K562 (cell line): ENCODE results near the gene SULT1B1.

ENCODE experiments used
- C11orf30 ChIP-seq: fragments of 450-650 bp; IDR thresholded peaks from 2 replicates; pipeline ENCODE4 v1.6.1; 2016; ENCODE audit warnings: low read depth, mild to moderate bottlenecking
- NR1H2 ChIP-seq: sonication (generic); formaldehyde crosslinking; IDR thresholded peaks from 2 replicates; pipeline ENCODE4 v1.4.0; 2020; ENCODE audit warnings: mild to moderate bottlenecking, missing genetic modification reagents
- POLR2A ChIP-seq: fragments of 450-650 bp; conservative IDR thresholded peaks from 2 replicates; pipeline ENCODE4 v1.6.1; 2016
- RUNX1 ChIP-seq: sonication (generic); IDR thresholded peaks from 2 replicates; pipeline ENCODE4 v1.6.1; 2016; ENCODE audit warnings: antibody characterized with exemption, low read depth
- ZC3H8 ChIP-seq: fragments of 450-650 bp; IDR thresholded peaks from 2 replicates; pipeline ENCODE4 v1.6.1; 2017
- ZNF263 ChIP-seq: sonication (generic); formaldehyde crosslinking; IDR thresholded peaks from 2 replicates; pipeline ENCODE4 v1.8.0; 2022; ENCODE audit warnings: mild to moderate bottlenecking, missing genetic modification reagents, borderline replicate concordance
- TF ChIP-seq, protein P1 (sequence below), 3 experiments: IDR thresholded peaks in 2 of 3; conservative IDR thresholded peaks in 1 of 3; 2 replicates each; pipeline ENCODE4 v1.5.1; 2011 to 2012; ENCODE audit warnings: low read length in 3 of 3, mild to moderate bottlenecking in 3 of 3, control low read depth in 2 of 3, improper control_type of control experiment in 1 of 3, inconsistent platforms in 1 of 3, low read depth in 1 of 3, mixed read lengths in 1 of 3, moderate library complexity in 1 of 3; ENCODE audit not compliant: insufficient read depth in 2 of 3

DNA sequence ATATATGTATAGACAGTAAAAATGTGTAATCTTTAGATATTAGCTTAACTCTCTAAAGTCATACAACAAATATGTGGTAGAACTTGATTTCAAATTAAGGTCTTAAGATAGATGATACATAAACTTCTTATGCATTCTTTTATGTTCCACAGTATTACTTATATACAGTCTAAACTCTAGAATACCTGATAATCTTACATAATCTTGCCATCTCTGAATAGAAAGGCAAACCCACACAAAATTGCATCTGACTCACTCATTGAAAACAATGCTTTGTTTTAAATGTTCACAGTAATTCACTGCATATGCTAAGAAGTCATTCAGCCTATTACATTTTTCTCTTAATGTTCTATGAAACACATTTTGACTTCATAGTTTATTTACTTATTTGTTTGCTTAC, 10.1 kb downstream of the SULT1B1 start:
- TF ChIP-seq RUNX1 (no peak), POLR2A (no peak), ZNF263 (CRISPR knock-in tag) (no peak), C11orf30 (no peak), ZC3H8 (no peak), NR1H2 (CRISPR knock-in tag) (no peak)
- TF ChIP-seq, protein P1, sequence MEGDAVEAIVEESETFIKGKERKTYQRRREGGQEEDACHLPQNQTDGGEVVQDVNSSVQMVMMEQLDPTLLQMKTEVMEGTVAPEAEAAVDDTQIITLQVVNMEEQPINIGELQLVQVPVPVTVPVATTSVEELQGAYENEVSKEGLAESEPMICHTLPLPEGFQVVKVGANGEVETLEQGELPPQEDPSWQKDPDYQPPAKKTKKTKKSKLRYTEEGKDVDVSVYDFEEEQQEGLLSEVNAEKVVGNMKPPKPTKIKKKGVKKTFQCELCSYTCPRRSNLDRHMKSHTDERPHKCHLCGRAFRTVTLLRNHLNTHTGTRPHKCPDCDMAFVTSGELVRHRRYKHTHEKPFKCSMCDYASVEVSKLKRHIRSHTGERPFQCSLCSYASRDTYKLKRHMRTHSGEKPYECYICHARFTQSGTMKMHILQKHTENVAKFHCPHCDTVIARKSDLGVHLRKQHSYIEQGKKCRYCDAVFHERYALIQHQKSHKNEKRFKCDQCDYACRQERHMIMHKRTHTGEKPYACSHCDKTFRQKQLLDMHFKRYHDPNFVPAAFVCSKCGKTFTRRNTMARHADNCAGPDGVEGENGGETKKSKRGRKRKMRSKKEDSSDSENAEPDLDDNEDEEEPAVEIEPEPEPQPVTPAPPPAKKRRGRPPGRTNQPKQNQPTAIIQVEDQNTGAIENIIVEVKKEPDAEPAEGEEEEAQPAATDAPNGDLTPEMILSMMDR (IDR thresholded peaks at IDR 0.05 in 2 of 3, conservative IDR thresholded peaks at IDR 0.05 in 1 of 3; ENCODE audit: insufficient read depth in 2 of 3, low read depth in 1 of 3, low read length in 3 of 3) = no peak
